HepG2 (cell line): Measurements from ENCODE around the gene ATP5PB. TPM values are rescaled to one million over a fixed set of nuclear protein-coding genes. Genes with fewer than 3 reads are reported as not detected.

Experiments used
- ATF3 ChIP-seq: sonication (generic); formaldehyde crosslinking; IDR thresholded peaks from 2 replicates; pipeline ENCODE4 v1.4.0; 2020; ENCODE audit warnings: missing genetic modification reagents
- BORCS8-MEF2B ChIP-seq: sonication (generic); formaldehyde crosslinking; IDR thresholded peaks from 2 replicates; pipeline ENCODE4 v1.8.0; 2022; ENCODE audit warnings: mild to moderate bottlenecking, missing genetic modification reagents
- E2F5 ChIP-seq: sonication (generic); formaldehyde crosslinking; conservative IDR thresholded peaks from 2 replicates; pipeline ENCODE4 v1.4.0; 2020; ENCODE audit warnings: missing genetic modification reagents
- FOXM1 ChIP-seq: sonication (generic); formaldehyde crosslinking; IDR thresholded peaks from 2 replicates; pipeline ENCODE4 v1.5.0; 2020; ENCODE audit warnings: missing genetic modification reagents
- GATAD2A ChIP-seq: IDR thresholded peaks from 2 replicates; pipeline ENCODE4 v1.6.1; 2016
- GFI1 ChIP-seq: sonication (generic); formaldehyde crosslinking; IDR thresholded peaks from 2 replicates; pipeline ENCODE4 v1.5.0; 2020; ENCODE audit warnings: missing genetic modification reagents, mild to moderate bottlenecking, borderline replicate concordance
- HMGXB3 ChIP-seq: sonication (generic); formaldehyde crosslinking; IDR thresholded peaks from 2 replicates; pipeline ENCODE4 v1.4.0; 2020; ENCODE audit warnings: missing genetic modification reagents, borderline replicate concordance
- KMT2A ChIP-seq: sonication (generic); formaldehyde crosslinking; IDR thresholded peaks from 2 replicates; pipeline ENCODE4 v1.4.0; 2020; ENCODE audit warnings: missing genetic modification reagents
- MEF2D ChIP-seq: sonication (generic); formaldehyde crosslinking; IDR thresholded peaks from 2 replicates; pipeline ENCODE4 v1.5.1; 2020; ENCODE audit warnings: mild to moderate bottlenecking, missing genetic modification reagents
- MXI1 ChIP-seq: IDR thresholded peaks from 3 replicates; pipeline ENCODE4 v1.6.1; 2012; ENCODE audit warnings: low read depth, low read length, inconsistent platforms, borderline replicate concordance
- PCBP1 ChIP-seq: fragments of 200-400 bp; formaldehyde crosslinking; IDR thresholded peaks from 2 replicates; pipeline ENCODE4 v1.6.1; 2017; ENCODE audit warnings: mild to moderate bottlenecking, low read depth, low read length, borderline replicate concordance
- POGK ChIP-seq: sonication (generic); formaldehyde crosslinking; conservative IDR thresholded peaks from 2 replicates; pipeline ENCODE4 v1.8.0; 2022; ENCODE audit warnings: mild to moderate bottlenecking, moderate library complexity, missing genetic modification reagents
- ZBTB8A ChIP-seq: sonication (generic); formaldehyde crosslinking; IDR thresholded peaks from 2 replicates; pipeline ENCODE4 v1.4.0; 2020; ENCODE audit warnings: mild to moderate bottlenecking, low read depth, missing genetic modification reagents, borderline replicate concordance
- ZC3H13 ChIP-seq: sonication (generic); formaldehyde crosslinking; IDR thresholded peaks from 2 replicates; pipeline ENCODE4 v1.8.1; 2023; ENCODE audit warnings: mild to moderate bottlenecking, missing genetic modification reagents, moderate library complexity
- ZMYM2 ChIP-seq: sonication (generic); formaldehyde crosslinking; IDR thresholded peaks from 2 replicates; pipeline ENCODE4 v1.8.0; 2022; ENCODE audit warnings: mild to moderate bottlenecking, missing genetic modification reagents
- ZNF251 ChIP-seq: sonication (generic); formaldehyde crosslinking; IDR thresholded peaks from 2 replicates; pipeline ENCODE4 v1.9.0; 2021; ENCODE audit warnings: mild to moderate bottlenecking, missing genetic modification reagents
- ZNF263 ChIP-seq: sonication (generic); formaldehyde crosslinking; IDR thresholded peaks from 2 replicates; pipeline ENCODE4 v1.4.0; 2020; ENCODE audit warnings: missing genetic modification reagents
- ZNF335 ChIP-seq: sonication (generic); formaldehyde crosslinking; IDR thresholded peaks from 2 replicates; pipeline ENCODE4 v1.4.0; 2020; ENCODE audit warnings: missing genetic modification reagents
- ZNF382 ChIP-seq: sonication (generic); formaldehyde crosslinking; IDR thresholded peaks from 2 replicates; pipeline ENCODE4 v1.5.0; 2020; ENCODE audit warnings: missing genetic modification reagents, mild to moderate bottlenecking, borderline replicate concordance
- ZNF510 ChIP-seq: sonication (generic); formaldehyde crosslinking; IDR thresholded peaks from 2 replicates; pipeline ENCODE4 v1.4.0; 2020; ENCODE audit warnings: low read depth, mild to moderate bottlenecking, missing genetic modification reagents
- ZNF782 ChIP-seq: sonication (generic); formaldehyde crosslinking; IDR thresholded peaks from 2 replicates; pipeline ENCODE4 v1.4.0; 2020; ENCODE audit warnings: missing genetic modification reagents, mild to moderate bottlenecking, borderline replicate concordance
- ZNF800 ChIP-seq: sonication (generic); formaldehyde crosslinking; IDR thresholded peaks from 2 replicates; pipeline ENCODE4 v1.4.0; 2020; ENCODE audit warnings: missing genetic modification reagents
- polyA plus RNA-seq, 8 experiments: library from polyadenylated mRNA; depleted of rRNA in 3 of 8; stranded (reverse) in 7 of 8; unstranded in 1 of 8; fragments of >200 nt; fragmentation: Illumina TruSeq in 4 of 8; extraction: Trizol in 4 of 8; gene quantifications; 2 replicates each; pipeline versions ENCODE4 v1.2.1 to v1.2.3, GENCODE V29; 2011 to 2016; ENCODE audit warnings: low read depth in 4 of 8, missing spikeins in 1 of 8, mixed read lengths in 1 of 8; ENCODE audit not compliant: insufficient read depth in 1 of 8
- total RNA-seq, 5 experiments: library from RNA; depleted of rRNA; stranded (reverse); fragments of >200 nt; fragmentation: Illumina TruSeq; extraction: Trizol; gene quantifications; 2 replicates each; pipeline ENCODE4 v1.2.3, GENCODE V29; 2016; ENCODE audit warnings: low read depth in 1 of 5

The ATP5PB gene
- total and polyA plus RNA-seq, 2 of the 13 experiments (the other 11 are each of a cell fraction or from before 2014, with no cell fraction given), result 297 to 541 TPM

- TF ChIP-seq HMGXB3 (CRISPR knock-in tag) (no peak), ZNF510 (CRISPR knock-in tag) (no peak), BORCS8-MEF2B (0 out of 2 replicates have a peak, but pooled peaks have one; percentile 32), E2F5 (CRISPR knock-in tag) (no peak), ZC3H13 (CRISPR knock-in tag) (no peak), POGK (CRISPR knock-in tag) (0 out of 2 replicates have a peak, but pooled peaks have one; percentile 12), FOXM1 (CRISPR knock-in tag) (no peak), ATF3 (CRISPR knock-in tag) (no peak), ZNF382 (no peak), ZNF800 (no peak), MEF2D (0 out of 2 replicates have a peak, but pooled peaks have one; percentile 3), KMT2A (CRISPR knock-in tag) (no peak), ZMYM2 (CRISPR knock-in tag) (no peak), ZNF335 (CRISPR knock-in tag) (no peak), ZBTB8A (CRISPR knock-in tag) (no peak), GATAD2A (CRISPR knock-in tag) (no peak), ZNF263 (no peak), ZNF782 (no peak), ZNF251 (CRISPR knock-in tag) (no peak), GFI1 (0 out of 2 replicates have a peak, but pooled peaks have one; percentile 20), MXI1 (no peak), PCBP1 (no peak)
Measured at GRCh38 chr1:111448482-111448917, 764 bp upstream of the ATP5PB start (continued).
